Astrocyte (in vitro differentiated cells and primary cell): ENCODE data around the gene IQGAP3. TPM values are rescaled to one million over a fixed set of nuclear protein-coding genes. Genes with fewer than 3 reads are reported as not detected.

Experiments
- DNase-seq: peaks from one replicate; pipeline ENCODE4 v3.0.0-alpha.2; 2010; ENCODE audit warnings: low read depth
- FAIRE-seq: peaks from 2 replicates; lab custom pipeline; 2011; peaks lifted over from hg19 to GRCh38; lab: Jason Lieb, UNC
- H2AFZ ChIP-seq: 2 replicates; pipeline ENCODE4 v1.6.0; 2012; ENCODE audit warnings: low read depth, low read length, inconsistent platforms
- H3K27ac ChIP-seq: 2 replicates; pipeline ENCODE4 v1.5.1; 2011; ENCODE audit warnings: low read depth, low read length, inconsistent platforms
- H3K27me3 ChIP-seq: 2 replicates; pipeline ENCODE4 v1.6.0; 2011; ENCODE audit warnings: low read length, inconsistent platforms; ENCODE audit not compliant: insufficient read depth
- H3K36me3 ChIP-seq: 2 replicates; pipeline ENCODE4 v1.5.1; 2011; ENCODE audit warnings: low read length, inconsistent platforms; ENCODE audit not compliant: insufficient read depth
- H3K4me1 ChIP-seq: 2 replicates; pipeline ENCODE4 v1.5.1; 2011; ENCODE audit warnings: low read length, inconsistent platforms; ENCODE audit not compliant: insufficient read depth
- H3K4me2 ChIP-seq: 2 replicates; pipeline ENCODE4 v1.6.0; 2012; ENCODE audit warnings: low read length, inconsistent platforms
- H3K4me3 ChIP-seq: 2 replicates; pipeline ENCODE4 v1.5.1; 2011; ENCODE audit warnings: low read depth, mild to moderate bottlenecking, low read length, inconsistent platforms; ENCODE audit not compliant: insufficient read depth
- H3K79me2 ChIP-seq: 2 replicates; pipeline ENCODE4 v1.6.0; 2012; ENCODE audit warnings: mild to moderate bottlenecking, low read length, inconsistent platforms; ENCODE audit not compliant: insufficient read depth
- H3K9ac ChIP-seq: 2 replicates; pipeline ENCODE4 v1.6.0; 2012; ENCODE audit warnings: mild to moderate bottlenecking, low read length, inconsistent platforms
- H3K9me3 ChIP-seq: 2 replicates; pipeline ENCODE4 v1.5.1; 2012; ENCODE audit warnings: low read depth, mild to moderate bottlenecking, low read length, inconsistent platforms; ENCODE audit not compliant: insufficient read depth
- H4K20me1 ChIP-seq: 2 replicates; pipeline ENCODE4 v1.6.0; 2012; ENCODE audit warnings: low read length, inconsistent platforms; ENCODE audit not compliant: insufficient read depth
- H3K27ac Mint-ChIP-seq: one replicate; pipeline ENCODE4 v1.8.0; 2021; ENCODE audit warnings: mild to moderate bottlenecking, mixed read lengths; ENCODE audit not compliant: unreplicated experiment
- H3K27me3 Mint-ChIP-seq: one replicate; pipeline ENCODE4 v1.8.0; 2021; ENCODE audit warnings: low read depth, mixed read lengths; ENCODE audit not compliant: unreplicated experiment
- H3K36me3 Mint-ChIP-seq: one replicate; pipeline ENCODE4 v1.8.0; 2021; ENCODE audit warnings: low read depth, mixed read lengths; ENCODE audit not compliant: unreplicated experiment
- H3K4me1 Mint-ChIP-seq: one replicate; pipeline ENCODE4 v1.8.0; 2021; ENCODE audit warnings: low read depth, mixed read lengths; ENCODE audit not compliant: unreplicated experiment
- H3K4me3 Mint-ChIP-seq: one replicate; pipeline ENCODE4 v1.8.0; 2021; ENCODE audit warnings: mild to moderate bottlenecking, moderate library complexity, mixed read lengths; ENCODE audit not compliant: unreplicated experiment
- H3K9me3 Mint-ChIP-seq: one replicate; pipeline ENCODE4 v1.8.0; 2021; ENCODE audit warnings: mild to moderate bottlenecking, mixed read lengths; ENCODE audit not compliant: unreplicated experiment
- EZH2 ChIP-seq: IDR thresholded peaks from 2 replicates; pipeline ENCODE4 v1.6.1; 2012; ENCODE audit warnings: mild to moderate bottlenecking, low read length, inconsistent platforms; ENCODE audit not compliant: insufficient read depth
- total RNA-seq: library from RNA; stranded (reverse); gene quantifications from 2 replicates; pipeline ENCODE4 v1.2.1, GENCODE V29; 2021
- TF ChIP-seq, protein P1 (sequence below): IDR thresholded peaks from 2 replicates; pipeline ENCODE4 v1.5.1; 2011; ENCODE audit warnings: low read depth, mild to moderate bottlenecking, inconsistent platforms, low read length, moderate library complexity; ENCODE audit not compliant: insufficient read depth

Gene IQGAP3
- total RNA-seq, 1 donor from 2014 or later = 2.2 TPM

DNA sequence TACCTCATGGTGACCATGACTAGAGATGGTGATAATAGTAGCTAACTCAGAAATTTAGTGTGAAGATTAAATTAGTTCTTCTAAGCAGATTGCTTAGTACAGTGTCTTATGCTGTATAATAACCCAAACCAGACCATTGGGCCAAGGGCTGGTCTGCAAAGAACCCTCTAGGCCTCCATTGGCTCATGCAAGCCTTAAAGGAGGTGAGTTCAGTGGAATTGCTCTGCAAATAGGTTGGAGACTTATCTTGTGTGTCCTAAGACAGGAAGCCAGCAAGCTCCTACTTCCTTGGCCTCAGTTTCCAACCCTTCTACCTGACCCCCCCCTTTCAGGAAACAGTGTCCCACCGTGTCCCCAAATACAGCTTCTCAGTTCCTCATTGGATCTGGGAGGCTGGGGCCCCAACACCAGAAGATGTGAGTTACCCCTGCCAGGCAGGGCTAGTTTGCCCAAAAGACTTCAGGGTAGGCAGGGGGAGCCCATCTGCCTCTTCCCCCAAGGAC lies 69.9 kb downstream of the IQGAP3 start:
- Histone ChIP-seq H3K4me1 (peaks cover 56% of the 10 kb centered on the region), H3K79me2 (peaks cover 30% of the 10 kb centered on the region), H4K20me1 (peaks cover 23% of the 10 kb centered on the region), H3K4me2 (peak overlapping the region; percentile 98), H3K36me3 (no peaks in the 10 kb centered on the region), H2AFZ (peak overlapping the region; percentile 12), H3K9me3 (no peaks in the 10 kb centered on the region), H3K27me3 (no peaks in the 10 kb centered on the region), H3K27ac (peak overlapping the region; percentile 100), H3K4me3 (peak overlapping the region; percentile 13), H3K9ac (peak overlapping the region; percentile 90)
- FAIRE-seq (no peak), DNase-seq (no peak)
- Mint-ChIP-seq H3K27me3 (no peaks in the 10 kb centered on the region), H3K4me3 (peak overlapping the region; percentile 72), H3K4me1 (peaks cover 44% of the 10 kb centered on the region), H3K27ac (peak overlapping the region; percentile 98), H3K36me3 (no peaks in the 10 kb centered on the region), H3K9me3 (no peaks in the 10 kb centered on the region)
- TF ChIP-seq EZH2 = no peak
- TF ChIP-seq, protein P1, sequence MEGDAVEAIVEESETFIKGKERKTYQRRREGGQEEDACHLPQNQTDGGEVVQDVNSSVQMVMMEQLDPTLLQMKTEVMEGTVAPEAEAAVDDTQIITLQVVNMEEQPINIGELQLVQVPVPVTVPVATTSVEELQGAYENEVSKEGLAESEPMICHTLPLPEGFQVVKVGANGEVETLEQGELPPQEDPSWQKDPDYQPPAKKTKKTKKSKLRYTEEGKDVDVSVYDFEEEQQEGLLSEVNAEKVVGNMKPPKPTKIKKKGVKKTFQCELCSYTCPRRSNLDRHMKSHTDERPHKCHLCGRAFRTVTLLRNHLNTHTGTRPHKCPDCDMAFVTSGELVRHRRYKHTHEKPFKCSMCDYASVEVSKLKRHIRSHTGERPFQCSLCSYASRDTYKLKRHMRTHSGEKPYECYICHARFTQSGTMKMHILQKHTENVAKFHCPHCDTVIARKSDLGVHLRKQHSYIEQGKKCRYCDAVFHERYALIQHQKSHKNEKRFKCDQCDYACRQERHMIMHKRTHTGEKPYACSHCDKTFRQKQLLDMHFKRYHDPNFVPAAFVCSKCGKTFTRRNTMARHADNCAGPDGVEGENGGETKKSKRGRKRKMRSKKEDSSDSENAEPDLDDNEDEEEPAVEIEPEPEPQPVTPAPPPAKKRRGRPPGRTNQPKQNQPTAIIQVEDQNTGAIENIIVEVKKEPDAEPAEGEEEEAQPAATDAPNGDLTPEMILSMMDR = no peak

DNA sequence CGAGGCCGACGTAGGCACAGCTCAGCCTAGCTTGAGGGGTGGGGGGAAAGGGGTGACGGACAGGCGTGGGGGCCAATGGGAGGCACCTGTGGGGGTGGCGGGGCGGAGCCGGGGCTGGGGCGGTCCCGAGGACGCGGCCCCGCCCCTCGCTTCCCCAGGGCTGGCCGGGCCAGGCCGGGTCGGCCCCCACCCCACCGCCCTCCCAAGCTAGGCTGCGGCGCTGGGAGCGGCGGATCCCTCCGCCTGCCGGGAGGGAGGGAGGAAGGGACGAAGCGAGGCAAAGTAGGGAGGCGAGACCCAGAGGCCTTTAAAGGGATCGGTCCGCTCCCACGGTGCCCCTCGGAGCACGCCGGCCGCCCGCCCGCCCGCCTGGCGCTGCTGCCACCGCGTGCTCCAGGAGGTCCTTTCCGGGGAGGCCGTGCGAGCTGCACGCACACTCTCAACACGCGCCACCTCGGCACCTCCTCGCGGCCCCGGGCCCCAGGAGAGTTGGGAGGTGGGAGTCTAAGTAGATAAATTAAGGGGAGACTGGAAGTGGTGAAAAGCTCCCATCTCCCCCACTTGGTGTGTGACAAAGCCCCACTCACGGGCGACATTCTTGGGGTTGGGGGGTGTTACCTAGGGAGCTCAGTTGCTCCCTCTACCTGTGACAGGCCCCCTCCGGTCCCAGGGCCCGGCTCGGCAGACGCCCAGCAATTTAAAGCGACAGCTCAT lies 71.4 kb downstream of the IQGAP3 start:
- peaks cover 38% of the 10 kb centered on the region for H4K20me1 ChIP-seq
- FAIRE-seq = no peak
- Mint-ChIP-seq H3K27ac (peak overlapping the region; percentile 98), H3K4me3 (peak overlapping the region; percentile 83), H3K9me3 (no peaks in the 10 kb centered on the region), H3K27me3 (no peaks in the 10 kb centered on the region), H3K4me1 (peaks cover 58% of the 10 kb centered on the region), H3K36me3 (no peaks in the 10 kb centered on the region)
- H2AFZ ChIP-seq = peak overlapping the region; percentile 56
- no peaks in the 10 kb centered on the region for H3K27me3 ChIP-seq
- no peaks in the 10 kb centered on the region for H3K36me3 ChIP-seq
- no peaks in the 10 kb centered on the region for H3K9me3 ChIP-seq
- H3K4me2 ChIP-seq = peak overlapping the region; percentile 98
- no peak for TF ChIP-seq EZH2
- TF ChIP-seq, protein P1 = peak; percentile 35
- DNase-seq = peak; percentile 92
- H3K4me1 ChIP-seq = peaks cover 71% of the 10 kb centered on the region
- peak overlapping the region; percentile 91 for H3K4me3 ChIP-seq
- H3K9ac ChIP-seq = peak overlapping the region; percentile 98
- peak overlapping the region; percentile 100 for H3K27ac ChIP-seq
- peaks cover 45% of the 10 kb centered on the region for H3K79me2 ChIP-seq

DNA sequence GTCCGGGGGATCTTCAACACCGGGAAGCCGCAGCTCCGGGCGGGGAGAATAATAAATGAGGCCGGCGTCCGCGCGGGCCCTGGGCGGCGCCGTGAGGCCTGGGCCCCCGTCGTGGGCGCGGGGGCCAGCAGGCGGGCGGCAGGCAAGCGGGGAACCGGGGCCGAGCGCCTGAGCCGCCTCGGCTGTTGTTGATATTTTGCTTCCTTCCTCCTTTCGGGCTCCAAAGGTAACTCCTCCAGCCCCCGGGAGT lies 71.9 kb downstream of the IQGAP3 start, which contains the start of gene MEF2D:
TSS of gene MEF2D (minus strand) at position 233 of the 250 bp plus-strand sequence. CDS start 17,483 bp downstream, outside the sequence.
- peak within 1 kb of the TSS; percentile 56 for H2AFZ ChIP-seq
- H3K27ac Mint-ChIP-seq = peak within 1 kb of the TSS; percentile 98
- H4K20me1 ChIP-seq = peaks cover 42% of the 10 kb centered on the region
- no peaks in the 10 kb centered on the region for H3K27me3 ChIP-seq
- FAIRE-seq = no peak
- H3K9me3 Mint-ChIP-seq = no peaks in the 10 kb centered on the region
- H3K36me3 ChIP-seq = no peaks in the 10 kb centered on the region
- peak within 1 kb of the TSS; percentile 94 for H3K4me3 Mint-ChIP-seq
- H3K4me1 ChIP-seq = peaks cover 76% of the 10 kb centered on the region
- no peaks in the 10 kb centered on the region for H3K27me3 Mint-ChIP-seq
- H3K36me3 Mint-ChIP-seq = no peaks in the 10 kb centered on the region
- peak within 1 kb of the TSS; percentile 98 for H3K9ac ChIP-seq
- H3K4me1 Mint-ChIP-seq = peaks cover 59% of the 10 kb centered on the region
- TF ChIP-seq, protein P1 = no peak
- TF ChIP-seq EZH2 = no peak
- no peaks in the 10 kb centered on the region for H3K9me3 ChIP-seq
- H3K27ac ChIP-seq = peak within 1 kb of the TSS; percentile 100
- peak within 1 kb of the TSS; percentile 91 for H3K4me3 ChIP-seq
- peak within 1 kb of the TSS; percentile 98 for H3K4me2 ChIP-seq
- peaks cover 50% of the 10 kb centered on the region for H3K79me2 ChIP-seq
- no peak for DNase-seq
